H1 (cell line): ENCODE results near the gene FANCD2. TPM values are rescaled to one million over a fixed set of nuclear protein-coding genes. Genes with fewer than 3 reads are reported as not detected.

Experiments used
- CTCF ChIA-PET: fragments of 300-600 bp; sonication (Branson Sonifier 250); formaldehyde crosslinking; loops from one replicate; lab custom pipeline; 2021; ENCODE audit not compliant: partially characterized antibody; lab: Charles Lee
- POLR2A ChIA-PET: fragments of 300-600 bp; sonication (Branson Sonifier 250); formaldehyde crosslinking; loops from one replicate; lab custom pipeline; 2021; ENCODE audit warnings: inconsistent platforms; ENCODE audit not compliant: partially characterized antibody; lab: Charles Lee
- DNase-seq, 2 experiments: peaks; one replicate each; pipeline versions ENCODE4 v3.0.0 to v3.0.0-alpha.2; 2010 to 2022; ENCODE audit warnings: low spot score in 2 of 2, low read depth in 1 of 2, mixed read lengths in 1 of 2
- FAIRE-seq: peaks from 2 replicates; lab custom pipeline; 2011; peaks lifted over from hg19 to GRCh38; lab: Jason Lieb, UNC
- H2AFZ ChIP-seq: 2 replicates; pipeline ENCODE4 v1.8.1; 2012; ENCODE audit warnings: low read length, inconsistent platforms
- H2AK5ac ChIP-seq: 2 replicates; pipeline ENCODE4 v1.6.1; 2013; ENCODE audit warnings: low read depth, low read length
- H2BK120ac ChIP-seq: replicated peaks from 2 replicates; pipeline ENCODE3; 2013; ENCODE audit warnings: low read depth, low read length, inconsistent platforms
- H2BK12ac ChIP-seq: 2 replicates; pipeline ENCODE4 v1.6.1; 2013; ENCODE audit warnings: low read depth, low read length
- H2BK15ac ChIP-seq: 2 replicates; pipeline ENCODE4 v1.6.1; 2013; ENCODE audit warnings: low read length
- H2BK20ac ChIP-seq: 2 replicates; pipeline ENCODE4 v1.6.1; 2013; ENCODE audit warnings: low read length
- H2BK5ac ChIP-seq: 2 replicates; pipeline ENCODE4 v1.6.1; 2013; ENCODE audit warnings: low read depth, low read length
- H3K14ac ChIP-seq: 2 replicates; pipeline ENCODE4 v1.6.1; 2013; ENCODE audit warnings: inconsistent platforms; ENCODE audit not compliant: insufficient read length
- H3K18ac ChIP-seq: 2 replicates; pipeline ENCODE4 v1.6.1; 2013; ENCODE audit warnings: low read length; ENCODE audit errors: extremely low read depth
- H3K23ac ChIP-seq: 2 replicates; pipeline ENCODE4 v1.6.1; 2013; ENCODE audit warnings: inconsistent platforms; ENCODE audit not compliant: insufficient read length
- H3K23me2 ChIP-seq: 2 replicates; pipeline ENCODE4 v1.6.1; 2013; ENCODE audit warnings: low read depth, low read length
- H3K27ac ChIP-seq: 2 replicates; pipeline ENCODE4 v1.6.1; 2011; ENCODE audit warnings: low read depth, low read length, inconsistent platforms
- H3K27me3 ChIP-seq, 4 experiments: replicated peaks in 1 of 4; 1 replicate in 1 of 4; 2 replicates in 3 of 4; pipeline versions ENCODE4 v1.6.1 to v1.8.1; 2011 to 2013; ENCODE audit warnings: low read length in 3 of 4, mild to moderate bottlenecking in 3 of 4, inconsistent platforms in 2 of 4, mixed read lengths in 2 of 4, moderate library complexity in 1 of 4; ENCODE audit not compliant: control insufficient read depth in 3 of 4, insufficient read depth in 3 of 4; ENCODE audit errors: extremely low read depth in 1 of 4
- H3K36me3 ChIP-seq, 4 experiments: 2 replicates each; pipeline versions ENCODE4 v1.6.1 to v1.8.1; 2011 to 2013; ENCODE audit warnings: mild to moderate bottlenecking in 4 of 4, low read length in 3 of 4, moderate library complexity in 2 of 4, control low read depth in 1 of 4, inconsistent platforms in 1 of 4; ENCODE audit not compliant: insufficient read depth in 4 of 4, control insufficient read depth in 2 of 4
- H3K4ac ChIP-seq: replicated peaks from 2 replicates; pipeline ENCODE3; 2013; ENCODE audit warnings: low read length, low read depth, mixed read lengths, inconsistent platforms; ENCODE audit not compliant: insufficient read length
- H3K4me1 ChIP-seq, 4 experiments: replicated peaks in 1 of 4; 1 replicate in 1 of 4; 2 replicates in 3 of 4; pipeline versions ENCODE4 v1.6.1 to v1.8.1; 2011 to 2013; ENCODE audit warnings: low read length in 3 of 4, inconsistent platforms in 2 of 4, mixed read lengths in 1 of 4; ENCODE audit not compliant: insufficient read depth in 4 of 4, control insufficient read depth in 3 of 4
- H3K4me2 ChIP-seq, 2 experiments: 2 replicates each; pipeline versions ENCODE4 v1.6.1 to v1.8.1; 2011 to 2013; ENCODE audit warnings: low read depth in 2 of 2, low read length in 2 of 2, control low read depth in 1 of 2, inconsistent platforms in 1 of 2, mild to moderate bottlenecking in 1 of 2; ENCODE audit not compliant: insufficient read depth in 1 of 2
- H3K4me3 ChIP-seq, 4 experiments: fragments of 200-600, 300-600 bp in 1 of 4; sonication (generic), shearing (Covaris generic), sonication (Bioruptor Twin) in 1 of 4; 2 replicates each; pipeline versions ENCODE4 v1.5.1 to v1.8.1; 2011 to 2016; ENCODE audit warnings: low read length in 4 of 4, low read depth in 3 of 4, control low read depth in 2 of 4, inconsistent platforms in 2 of 4, mild to moderate bottlenecking in 2 of 4, mixed read lengths in 1 of 4, moderate library complexity in 1 of 4; ENCODE audit not compliant: insufficient read depth in 2 of 4; ENCODE audit errors: extremely low read depth in 1 of 4
- H3K56ac ChIP-seq: replicated peaks from 2 replicates; pipeline ENCODE3; 2013; ENCODE audit warnings: low read depth, mild to moderate bottlenecking, mixed read lengths, low read length, inconsistent platforms; ENCODE audit not compliant: insufficient read length
- H3K79me1 ChIP-seq: 2 replicates; pipeline ENCODE4 v1.6.1; 2013; ENCODE audit warnings: low read depth, low read length, control low read depth
- H3K79me2 ChIP-seq, 2 experiments: 2 replicates each; pipeline versions ENCODE4 v1.6.1 to v1.8.1; 2012 to 2013; ENCODE audit warnings: low read length in 2 of 2, mild to moderate bottlenecking in 2 of 2, inconsistent platforms in 1 of 2; ENCODE audit not compliant: insufficient read depth in 2 of 2, control insufficient read depth in 1 of 2
- H3K9ac ChIP-seq, 4 experiments: replicated peaks in 1 of 4; 1 replicate in 1 of 4; 2 replicates in 3 of 4; pipeline versions ENCODE4 v1.6.1 to v1.8.1; 2011 to 2013; ENCODE audit warnings: low read depth in 3 of 4, low read length in 3 of 4, control low read depth in 2 of 4, mild to moderate bottlenecking in 2 of 4, moderate library complexity in 2 of 4, inconsistent platforms in 1 of 4; ENCODE audit errors: extremely low read depth in 1 of 4
- H3K9me3 ChIP-seq, 2 experiments: 2 replicates each; pipeline versions ENCODE4 v1.6.1 to v1.8.1; 2012 to 2013; ENCODE audit warnings: mild to moderate bottlenecking in 2 of 2, moderate library complexity in 2 of 2, control low read depth in 1 of 2, inconsistent platforms in 1 of 2, low read depth in 1 of 2, low read length in 1 of 2, mixed read lengths in 1 of 2; ENCODE audit not compliant: insufficient read depth in 2 of 2
- H4K20me1 ChIP-seq, 2 experiments: replicated peaks in 1 of 2; 2 replicates each; pipeline versions ENCODE3 to v1.8.1; 2011 to 2013; ENCODE audit warnings: inconsistent platforms in 2 of 2, low read length in 2 of 2, mild to moderate bottlenecking in 1 of 2; ENCODE audit not compliant: insufficient read depth in 2 of 2, control insufficient read depth in 1 of 2
- H4K5ac ChIP-seq: 2 replicates; pipeline ENCODE4 v1.6.1; 2013; ENCODE audit warnings: low read length, low read depth, mixed read lengths, inconsistent platforms; ENCODE audit not compliant: insufficient read length
- H4K8ac ChIP-seq: 2 replicates; pipeline ENCODE4 v1.8.0; 2013; ENCODE audit warnings: mild to moderate bottlenecking, moderate library complexity, low read length, inconsistent platforms; ENCODE audit not compliant: insufficient read depth; ENCODE audit errors: extremely low read depth
- H4K91ac ChIP-seq: replicated peaks from 2 replicates; pipeline ENCODE3; 2013; ENCODE audit warnings: low read length, mixed read lengths, inconsistent platforms; ENCODE audit not compliant: insufficient read length
- ATF3 ChIP-seq: IDR thresholded peaks from 2 replicates; pipeline ENCODE4 v1.6.1; 2011; ENCODE audit warnings: low read depth, mild to moderate bottlenecking, low read length; ENCODE audit not compliant: insufficient read depth
- EZH2 ChIP-seq: fragments of 200-600 bp; sonication (generic); IDR thresholded peaks from 2 replicates; pipeline ENCODE4 v1.7.1; 2012; ENCODE audit warnings: low read depth, mild to moderate bottlenecking, moderate library complexity, low read length, inconsistent platforms; ENCODE audit not compliant: severe bottlenecking
- HDAC2 ChIP-seq, 2 experiments: fragments of 300-600 bp in 1 of 2; sonication (generic) in 1 of 2; IDR thresholded peaks; 2 replicates each; pipeline ENCODE4 v1.6.1; 2011 to 2012; ENCODE audit warnings: low read depth in 2 of 2, low read length in 2 of 2, mild to moderate bottlenecking in 2 of 2, moderate library complexity in 2 of 2, borderline replicate concordance in 1 of 2, inconsistent platforms in 1 of 2
- MAFK ChIP-seq: IDR thresholded peaks from 2 replicates; pipeline ENCODE4 v1.6.1; 2012; ENCODE audit warnings: low read depth, mild to moderate bottlenecking, improper control_type of control experiment, low read length
- POLR2A ChIP-seq, 2 experiments: IDR thresholded peaks; 1 replicate in 1 of 2; 2 replicates in 1 of 2; pipeline ENCODE4 v1.6.1; 2011; ENCODE audit warnings: low read depth in 2 of 2, low read length in 2 of 2, mild to moderate bottlenecking in 2 of 2; ENCODE audit errors: control extremely low read depth in 1 of 2
- POU5F1 ChIP-seq: IDR thresholded peaks from 2 replicates; pipeline ENCODE4 v1.6.1; 2011; ENCODE audit warnings: low read depth, mild to moderate bottlenecking, low read length, moderate library complexity
- RBBP5 ChIP-seq: IDR thresholded peaks from 2 replicates; pipeline ENCODE4 v1.7.1; 2012; ENCODE audit warnings: low read depth, mild to moderate bottlenecking, inconsistent platforms, low read length, moderate library complexity, borderline replicate concordance
- SAP30 ChIP-seq: fragments of 300-600 bp; sonication (generic); IDR thresholded peaks from 2 replicates; pipeline ENCODE4 v1.7.1; 2012; ENCODE audit warnings: low read length, moderate library complexity, mild to moderate bottlenecking, inconsistent platforms; ENCODE audit not compliant: insufficient read depth, insufficient replicate concordance
- SUZ12 ChIP-seq: fragments of 200-600 bp; sonication (generic); IDR thresholded peaks from 2 replicates; pipeline ENCODE4 v1.6.1; 2012; ENCODE audit warnings: mild to moderate bottlenecking, inconsistent platforms, low read length, moderate library complexity, mixed read lengths
- TAF7 ChIP-seq: optimal IDR thresholded peaks from 2 replicates; pipeline ENCODE3; 2011; ENCODE audit warnings: low read depth, mild to moderate bottlenecking, inconsistent platforms, low read length, moderate library complexity, borderline replicate concordance
- WGBS, 2 experiments: shearing (Covaris generic) in 1 of 2; methylation state at CpG; one replicate each; pipeline versions ENCODE4 v1.1.6 to v1.1.7; 2013 to 2015; ENCODE audit warnings: low lambda C conversion rate in 2 of 2, mixed read lengths in 2 of 2, inconsistent platforms in 1 of 2, low coverage in 1 of 2, missing lambda C conversion rate in 1 of 2; ENCODE audit not compliant: insufficient replicate concordance in 2 of 2, insufficient coverage in 1 of 2, insufficient read length in 1 of 2; ENCODE audit errors: extremely low coverage in 1 of 2, missing lambda C conversion rate in 1 of 2; 5-methylcytosine and 5-hydroxymethylcytosine counted together
- polyA plus RNA-seq, 7 experiments: library from polyadenylated mRNA; depleted of rRNA in 3 of 7; stranded (reverse) in 5 of 7; unstranded in 2 of 7; fragments of >200 nt in 5 of 7; fragments of 200-250 nt in 2 of 7; gene quantifications; 1 replicate in 5 of 7; 2 replicates in 1 of 7; 4 replicates in 1 of 7; pipeline versions ENCODE4 v1.2.1 to v1.2.3, GENCODE V29; 2011 to 2013; ENCODE audit warnings: missing spikeins in 2 of 7, mixed read lengths in 2 of 7
- total RNA-seq: library from RNA; stranded (reverse); fragmentation: NEBNext Ultra II Directional; extraction: Animal tissue kit (Norgen Biotek cat#: 25700); gene quantifications from 2 replicates; pipeline ENCODE4 v1.2.1, GENCODE V29; 2021

FANCD2 gene
- total and polyA plus RNA-seq, 2 of the 8 experiments (the other 6 are each of a cell fraction or from before 2014, with no cell fraction given): 33.1 to 77.8 TPM

DNA sequence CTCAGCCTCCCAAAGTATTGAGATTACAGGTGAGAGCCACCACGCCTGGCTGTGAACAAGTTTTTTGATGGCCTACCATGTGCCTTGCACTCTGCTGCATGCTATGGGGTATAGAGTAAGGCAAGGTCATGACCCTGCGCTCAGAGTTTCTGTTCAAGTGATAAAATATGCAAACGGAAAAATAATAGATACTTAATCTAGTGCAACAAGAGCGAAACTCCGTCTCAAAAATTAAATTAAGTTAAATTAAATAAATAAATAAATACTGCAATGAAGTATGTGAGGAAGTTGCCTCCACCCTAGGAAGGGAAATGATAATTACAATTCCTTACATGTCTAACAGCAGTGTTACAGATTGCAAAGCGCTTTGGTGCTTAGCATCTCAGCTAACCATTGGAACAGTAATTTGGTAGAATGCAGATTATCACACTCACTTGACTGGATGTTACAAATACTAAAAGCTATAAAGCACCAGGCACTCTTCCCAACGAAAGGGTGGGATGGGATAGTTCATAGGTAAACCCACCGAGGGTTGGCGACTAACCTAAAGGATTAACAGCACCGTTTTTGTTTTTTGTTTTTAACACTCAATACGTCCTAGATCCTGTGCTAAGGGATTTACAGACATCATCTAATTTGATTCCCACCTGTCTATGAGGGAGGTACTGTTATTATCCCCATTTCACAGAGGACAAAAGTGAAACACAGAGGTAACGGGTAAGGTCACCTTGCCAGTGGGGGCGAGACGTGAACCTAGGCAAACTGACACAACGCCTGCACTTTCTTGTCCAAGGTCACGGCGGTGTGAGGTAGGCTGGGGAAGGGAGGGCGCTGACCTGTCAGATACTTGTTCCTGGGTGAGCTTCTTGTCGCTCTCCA is 793 bp upstream of the FANCD2 start:
- Histone ChIP-seq H3K27ac (peak overlapping the region; percentile 95), H3K23ac (no peak overlapping the region), H3K36me3 (peaks cover 2 to 17% (median 10%) of the 10 kb centered on the region in 4 experiments; a peak in 6 of 8 replicates), H3K9me3 (no peaks in the 10 kb centered on the region), H3K79me1 (peaks cover 4% of the 10 kb centered on the region; the same call in 1 of the 2 replicates), H4K8ac (peak overlapping the region; percentile 98), H3K4ac (no peak overlapping the region), H2AFZ (peak overlapping the region; percentile 96), H2BK20ac (no peak overlapping the region), H3K14ac (no peak overlapping the region), H4K5ac (no peak overlapping the region), H2BK5ac (no peak overlapping the region), H3K4me3 (peak overlapping the region; percentile 83 to 98 (median 93)), H3K56ac (no peak overlapping the region), H4K91ac (no peak overlapping the region), H2BK15ac (no peak overlapping the region), H3K18ac (no peak overlapping the region), H4K20me1 (peaks cover 0 to 3% of the 10 kb centered on the region in 2 experiments), H3K23me2 (no peaks in the 10 kb centered on the region; the same call in 1 of the 2 replicates), H3K27me3 (no peaks in the 10 kb centered on the region), H3K4me1 (peaks cover 0 to 4% (median 3%) of the 10 kb centered on the region in 4 experiments; a peak in 3 of 7 replicates), H3K4me2 (peak overlapping the region; percentile 77 to 98), H2BK120ac (no peak overlapping the region), H3K9ac (peak overlapping the region; percentile 76 to 97 (median 92)), H3K79me2 (peaks cover 0 to 38% of the 10 kb centered on the region in 2 experiments; a peak in 3 of 4 replicates), H2BK12ac (no peak overlapping the region), H2AK5ac (no peak overlapping the region)
- 39% methylated on average over 19 of the region's 19 CpGs; no CpG with 5 or more reads in 1 of the 2 experiments for WGBS, 2 experiments
- ChIA-PET POLR2A (interaction anchor here (0.6 to 2.0 kb wide), 11 partner anchors 8 to 295 kb away, joined by 3 to 6 read pairs (median 3); partner anchors contain the start of genes CAMK1, EMC3 and SEC13), CTCF (interaction anchor here (0.6 to 2.3 kb wide), 6 partner anchors 8 to 224 kb away, joined by 3 to 6 read pairs (median 4); no protein-coding TSS in a partner anchor)
- no peak for FAIRE-seq
- DNase-seq: no peak
- TF ChIP-seq TAF7 (no peak), SAP30 (no peak), SUZ12 (no peak), POU5F1 (no peak), ATF3 (no peak), RBBP5 (no peak), MAFK (no peak), POLR2A (IDR thresholded peaks at IDR 0.05; ENCODE audit: control extremely low read depth in 1 of 2, low read depth in 2 of 2, low read length in 2 of 2) (no peak), HDAC2 (IDR thresholded peaks at IDR 0.05; ENCODE audit: borderline replicate concordance in 1 of 2, low read depth in 2 of 2, low read length in 2 of 2) (no peak), EZH2 (no peak)
